BJ (cell line): ENCODE data around the gene TXNRD2. TPM values are rescaled to one million over a fixed set of nuclear protein-coding genes. Genes with fewer than 3 reads are reported as not detected.

Experiments used
- CTCF ChIA-PET: fragments of 350-600 bp; formaldehyde crosslinking; extraction: SDS; loops from one replicate; lab custom pipeline; 2021; ENCODE audit warnings: antibody characterized with exemption, inconsistent platforms; lab: Yijun Ruan, JAX
- POLR2A ChIA-PET: fragments of 300-600 bp; sonication (Branson Sonifier 250); formaldehyde crosslinking; extraction: SDS; loops from one replicate; lab custom pipeline; 2021; ENCODE audit warnings: antibody characterized with exemption; lab: Charles Lee
- DNase-seq: peaks from one replicate; pipeline ENCODE4 v3.0.0-alpha.2; 2011; ENCODE audit warnings: low read depth
- H3K27me3 ChIP-seq: 2 replicates; pipeline ENCODE4 v1.6.0; 2011; ENCODE audit warnings: low read length; ENCODE audit not compliant: control insufficient read depth, insufficient read depth
- H3K36me3 ChIP-seq: 2 replicates; pipeline ENCODE4 v1.5.1; 2011; ENCODE audit warnings: low read length; ENCODE audit not compliant: control insufficient read depth, insufficient read depth
- H3K4me3 ChIP-seq: 2 replicates; pipeline ENCODE4 v1.5.1; 2011; ENCODE audit warnings: low read depth, mild to moderate bottlenecking, control low read depth, low read length
- polyA plus RNA-seq: library from polyadenylated mRNA; depleted of rRNA; stranded (reverse); fragments of >200 nt; gene quantifications from 2 replicates; pipeline ENCODE4 v1.2.3, GENCODE V29; 2011
- TF ChIP-seq, protein P1 (sequence below): IDR thresholded peaks from 2 replicates; pipeline ENCODE4 v1.5.1; 2011; ENCODE audit warnings: low read depth, mild to moderate bottlenecking, control low read depth, inconsistent platforms, low read length, moderate library complexity; ENCODE audit not compliant: insufficient read depth

Gene TXNRD2
- polyA plus RNA-seq, 1 experiment, result 28.5 TPM

DNA sequence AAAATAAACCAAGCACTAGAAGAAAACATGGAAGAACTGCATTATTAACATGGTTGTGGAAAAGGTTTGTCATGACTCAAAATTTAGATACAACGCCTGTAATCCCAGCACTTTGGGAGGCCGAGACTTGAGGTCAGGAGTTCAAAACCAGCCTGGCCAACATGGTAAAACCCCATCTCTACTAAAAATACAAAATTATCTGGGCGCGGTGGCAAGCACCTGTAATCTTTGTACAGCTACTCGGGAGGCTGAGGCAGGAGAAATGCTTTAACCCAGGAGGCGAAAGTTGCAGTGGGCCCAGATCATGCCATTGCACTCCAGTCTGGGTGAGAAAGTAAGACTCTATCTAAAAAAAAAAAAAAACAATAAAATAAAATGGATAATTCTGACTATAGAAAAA, 110.6 kb downstream of the TXNRD2 start:
- CTCF ChIA-PET, result no interaction called here

DNA sequence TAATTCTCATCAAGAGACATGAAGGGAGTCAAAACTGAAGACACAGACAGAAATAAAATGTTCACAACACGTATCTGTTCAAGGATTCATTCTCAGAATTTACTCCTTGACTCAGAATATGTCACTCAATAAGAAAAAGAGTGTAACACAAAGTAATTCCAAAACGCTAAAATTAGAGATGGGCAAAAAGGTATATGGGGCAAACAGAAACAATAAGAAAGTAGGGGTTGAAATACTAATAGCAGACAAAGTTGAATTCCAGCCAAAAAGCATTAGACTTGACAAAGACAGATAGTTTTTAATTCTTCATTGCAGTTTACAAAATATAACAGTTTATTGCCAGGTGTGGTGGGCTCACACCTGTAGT, 113.6 kb downstream of the TXNRD2 start:
- CTCF ChIA-PET, result no interaction called here
- TF ChIP-seq, protein P1, sequence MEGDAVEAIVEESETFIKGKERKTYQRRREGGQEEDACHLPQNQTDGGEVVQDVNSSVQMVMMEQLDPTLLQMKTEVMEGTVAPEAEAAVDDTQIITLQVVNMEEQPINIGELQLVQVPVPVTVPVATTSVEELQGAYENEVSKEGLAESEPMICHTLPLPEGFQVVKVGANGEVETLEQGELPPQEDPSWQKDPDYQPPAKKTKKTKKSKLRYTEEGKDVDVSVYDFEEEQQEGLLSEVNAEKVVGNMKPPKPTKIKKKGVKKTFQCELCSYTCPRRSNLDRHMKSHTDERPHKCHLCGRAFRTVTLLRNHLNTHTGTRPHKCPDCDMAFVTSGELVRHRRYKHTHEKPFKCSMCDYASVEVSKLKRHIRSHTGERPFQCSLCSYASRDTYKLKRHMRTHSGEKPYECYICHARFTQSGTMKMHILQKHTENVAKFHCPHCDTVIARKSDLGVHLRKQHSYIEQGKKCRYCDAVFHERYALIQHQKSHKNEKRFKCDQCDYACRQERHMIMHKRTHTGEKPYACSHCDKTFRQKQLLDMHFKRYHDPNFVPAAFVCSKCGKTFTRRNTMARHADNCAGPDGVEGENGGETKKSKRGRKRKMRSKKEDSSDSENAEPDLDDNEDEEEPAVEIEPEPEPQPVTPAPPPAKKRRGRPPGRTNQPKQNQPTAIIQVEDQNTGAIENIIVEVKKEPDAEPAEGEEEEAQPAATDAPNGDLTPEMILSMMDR, result no peak
- no peaks in the 10 kb centered on the region for H3K27me3 ChIP-seq

More for the DNA sequence above, 110.6 kb downstream of the TXNRD2 start:
- H3K36me3 ChIP-seq, result no peaks in the 10 kb centered on the region; the same call in 1 of the 2 replicates
- POLR2A ChIA-PET, result interaction anchor here (1.0 kb wide), 1 partner anchor 20 kb away, joined by 3 read pairs; no protein-coding TSS in a partner anchor
- H3K27me3 ChIP-seq, result no peaks in the 10 kb centered on the region
- no peak for DNase-seq
- TF ChIP-seq, protein P1, result no peak
- no peak overlapping the region for H3K4me3 ChIP-seq

DNA sequence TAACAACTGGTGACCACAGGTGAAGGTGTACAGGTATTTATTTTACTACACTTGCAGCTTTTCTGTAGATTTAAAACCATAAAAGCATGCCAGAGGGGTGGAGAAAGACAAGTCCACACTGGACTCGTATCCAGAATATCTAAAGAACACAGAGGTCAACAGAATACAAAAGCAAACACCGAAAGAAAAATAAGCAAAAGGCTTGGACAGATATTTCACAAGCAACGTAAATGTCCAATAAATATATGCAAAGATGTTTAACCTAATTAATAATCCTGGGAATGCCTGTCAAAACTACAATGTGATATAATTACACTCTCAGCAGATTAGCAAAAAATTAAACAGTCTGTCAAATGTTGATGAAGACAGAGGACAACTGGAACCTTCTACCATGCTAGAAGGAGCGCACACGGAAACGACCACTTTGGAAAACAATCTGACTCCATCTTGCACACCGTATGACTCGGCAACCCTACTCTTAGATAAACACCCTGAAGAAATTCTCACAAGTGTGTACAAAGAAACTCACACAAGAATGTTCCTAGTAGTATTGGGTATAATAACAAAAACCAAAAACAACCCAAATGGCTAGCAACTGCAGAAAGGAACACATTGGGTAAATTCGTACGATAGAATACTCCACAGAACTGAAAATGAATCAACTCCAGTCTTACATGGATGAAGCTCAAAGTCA, 114.1 kb downstream of the TXNRD2 start:
- no peak for DNase-seq
- TF ChIP-seq, protein P1, result no peak
- H3K36me3 ChIP-seq, result no peaks in the 10 kb centered on the region; the same call in 1 of the 2 replicates
- ChIA-PET CTCF (no interaction called here), POLR2A (no interaction called here)
- no peaks in the 10 kb centered on the region for H3K27me3 ChIP-seq
- no peak overlapping the region for H3K4me3 ChIP-seq

More for the DNA sequence above, 113.6 kb downstream of the TXNRD2 start:
- Histone ChIP-seq H3K36me3 (no peaks in the 10 kb centered on the region; the same call in 1 of the 2 replicates), H3K4me3 (no peak overlapping the region)
- POLR2A ChIA-PET, result no interaction called here
- no peak for DNase-seq

DNA sequence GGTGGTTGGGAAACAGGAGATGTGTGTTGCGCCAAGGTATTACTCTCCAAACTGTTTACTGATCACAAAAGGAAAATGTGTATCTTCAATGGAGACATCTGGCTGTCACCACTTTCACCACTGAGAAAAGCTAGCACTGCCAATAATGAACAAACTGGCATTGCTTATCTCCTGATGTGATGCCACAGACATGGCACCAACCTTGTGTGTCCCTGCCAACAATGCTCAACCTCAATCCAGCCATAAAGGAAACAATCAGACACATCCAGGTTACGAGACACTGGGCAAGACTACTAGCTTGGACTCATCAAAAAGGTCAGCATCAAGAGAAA, 115.0 kb downstream of the TXNRD2 start:
- Histone ChIP-seq H3K27me3 (no peaks in the 10 kb centered on the region), H3K4me3 (no peak overlapping the region), H3K36me3 (no peaks in the 10 kb centered on the region; the same call in none of the 2 replicates)
- no peak for DNase-seq
- ChIA-PET CTCF (no interaction called here), POLR2A (no interaction called here)
- TF ChIP-seq, protein P1, result no peak

DNA sequence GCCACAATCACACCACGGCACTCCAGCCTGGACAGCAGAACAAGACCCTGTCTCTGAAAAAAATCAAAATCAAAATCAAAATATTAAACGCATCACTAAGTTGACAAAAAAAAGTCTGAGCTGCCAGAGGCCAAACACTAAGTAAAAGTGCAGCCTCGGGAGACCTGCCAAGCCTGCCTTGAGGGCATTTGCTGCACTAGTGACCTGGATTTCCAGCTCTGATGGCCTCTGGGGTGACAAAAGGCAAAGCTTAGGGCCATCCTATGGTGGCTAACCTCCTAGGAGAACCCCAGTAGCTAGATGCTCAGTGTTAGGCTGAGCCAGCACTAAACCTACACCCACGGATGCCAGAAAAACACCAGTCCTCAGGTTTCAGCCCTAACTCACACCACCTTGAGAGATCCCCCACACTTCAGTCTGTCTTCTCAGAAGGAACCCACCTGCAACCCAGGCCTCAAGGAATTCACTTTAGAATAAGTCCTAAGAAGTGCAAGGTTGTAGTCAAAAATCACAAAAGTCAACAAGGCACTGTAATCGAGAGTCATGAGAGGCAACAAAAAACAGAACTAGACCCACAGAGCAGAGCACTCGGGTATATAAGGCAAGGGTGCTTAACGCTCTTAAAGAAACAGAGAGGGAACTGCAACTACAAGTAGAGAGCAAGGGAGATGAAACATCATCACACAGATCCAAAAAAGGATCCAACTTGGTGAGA, 115.6 kb downstream of the TXNRD2 start:
- Histone ChIP-seq H3K36me3 (no peaks in the 10 kb centered on the region; the same call in none of the 2 replicates), H3K27me3 (no peaks in the 10 kb centered on the region), H3K4me3 (no peak overlapping the region)
- ChIA-PET CTCF (interaction anchor here (0.9 kb wide), 1 partner anchor 84 kb away, joined by 3 read pairs; no protein-coding TSS in a partner anchor), POLR2A (no interaction called here)
- no peak for DNase-seq
- TF ChIP-seq, protein P1, result no peak
